HG03103 (cell line): Measurements from ENCODE around the gene MTOR.
A peak's percentile ranks its signal among the peaks of the same experiment; 100 is the strongest.
"Not testable (repeated sequence)": the region's sequence is repeated elsewhere in the genome, so short reads cannot be mapped to it uniquely, and the experiment has no call there.

Experiments used
- ATAC-seq: cut with Tn5 transposase; IDR thresholded peaks from one replicate; pipeline ENCODE4 v1.9.1; 2021; ENCODE audit warnings: low read depth; ENCODE audit not compliant: unreplicated experiment

Gene MTOR

GRCh38 chr1:11070876-11071275 is 191.5 kb downstream of the MTOR start:
- no peak for ATAC-seq

- ATAC-seq: no peak
These were observed 193.5 kb downstream of the MTOR start for GRCh38 chr1:11068600-11069473.

GRCh38 chr1:11067716-11068599 is 194.4 kb downstream of the MTOR start:
- ATAC-seq: no peak

GRCh38 chr1:11065796-11066195 is 196.6 kb downstream of the MTOR start:
- ATAC-seq: no peak

- ATAC-seq: no peak
These were observed 197.4 kb downstream of the MTOR start for GRCh38 chr1:11064942-11065341.

GRCh38 chr1:11063937-11064537 is 198.3 kb downstream of the MTOR start:
- not testable (repeated sequence) for ATAC-seq

GRCh38 chr1:11062965-11063401 is 199.4 kb downstream of the MTOR start:
- ATAC-seq: no peak

GRCh38 chr1:11061652-11062365 is 200.5 kb downstream of the MTOR start:
- no peak for ATAC-seq

- ATAC-seq: peak; percentile 83
These were observed 202.2 kb downstream of the MTOR start, which contains the start of gene SRM for GRCh38 chr1:11059968-11060830. Gene SRM, minus strand, starts transcription at chr1:11060018. Its CDS starts 75 bp downstream, at chr1:11059943.

- ATAC-seq: peak; percentile 17
These were observed 203.0 kb downstream of the MTOR start for GRCh38 chr1:11059155-11059967.

GRCh38 chr1:11058595-11059154 is 203.7 kb downstream of the MTOR start:
- ATAC-seq: no peak

- ATAC-seq: no peak
These were observed 204.3 kb downstream of the MTOR start for GRCh38 chr1:11058026-11058425.

- ATAC-seq: no peak
These were observed 204.9 kb downstream of the MTOR start for GRCh38 chr1:11057477-11057876.
